Measurements from ENCODE around the gene MYO18B. TPM values are rescaled to one million over a fixed set of nuclear protein-coding genes. Genes with fewer than 3 reads are reported as not detected.

The MYO18B gene
- total RNA-seq, 1 experiment from 2014 or later = 0.05 TPM

GRCh38 chr22:25833091-25833490 is 91.1 kb downstream of the MYO18B start:
- RAD21 ChIA-PET (ENCODE audit: low non-redundant PET in 1 of 2, low total read pairs in 2 of 2, uncharacterized antibody in 2 of 2, unreplicated experiment in 2 of 2) = no interaction called here

More at GRCh38 chr22:25833091-25833490, 91.1 kb downstream of the MYO18B start:
- Histone ChIP-seq H3K36me3 (ENCODE audit: control insufficient read depth in 1 of 2, insufficient read depth in 2 of 2, low read length in 2 of 2) (no peaks in the 10 kb centered on the region), H3K4me1 (ENCODE audit: control insufficient read depth in 1 of 2, insufficient read depth in 2 of 2, low read length in 2 of 2) (no peaks in the 10 kb centered on the region), H3K79me2 (ENCODE audit: insufficient read depth, low read length) (no peaks in the 10 kb centered on the region), H3K9ac (ENCODE audit: low read length) (no peak overlapping the region), H4K20me1 (ENCODE audit: insufficient read depth) (no peaks in the 10 kb centered on the region), H3K27me3 (ENCODE audit: insufficient read depth, low read length) (no peaks in the 10 kb centered on the region; the same call in 1 of the 2 replicates), H3K4me3 (replicated peaks in 1 of 2; ENCODE audit: low read depth in 1 of 2, low read length in 2 of 2) (no peak overlapping the region), H3K27ac (ENCODE audit: low read depth, low read length) (no peak overlapping the region), H2AFZ (ENCODE audit: low read depth, low read length, poor library complexity, severe bottlenecking) (no peak overlapping the region), H3K9me2 (ENCODE audit: insufficient read depth) (no peaks in the 10 kb centered on the region), H3K9me3 (ENCODE audit: control insufficient read depth in 1 of 2, insufficient read depth in 1 of 2, low read depth in 1 of 2, low read length in 2 of 2) (no peaks in the 10 kb centered on the region), H3K4me2 (ENCODE audit: low read length) (no peak overlapping the region)
- DNase-seq (ENCODE audit: low read depth, low spot score) (no peak), ATAC-seq (no peak)
- ChIA-PET CTCF (no interaction called here), POLR2A (no interaction called here)
- TF ChIP-seq CTCF (IDR thresholded peaks at IDR 0.05 in 2 of 3, conservative IDR thresholded peaks at IDR 0.05 in 1 of 3; ENCODE audit: borderline replicate concordance in 1 of 3, insufficient read depth in 1 of 3, low read depth in 2 of 3, low read length in 2 of 3) = no peak
- TF ChIP-seq CEBPB (IDR thresholded peaks at IDR 0.05; ENCODE audit: low read depth) = no peak
- TF ChIP-seq EZH2 (IDR thresholded peaks at IDR 0.05) = no peak
- no peak for TF ChIP-seq POLR2AphosphoS5 (IDR thresholded peaks at IDR 0.05; ENCODE audit: low read depth, low read length)
- no peak for TF ChIP-seq ELF1 (IDR thresholded peaks at IDR 0.05; ENCODE audit: borderline replicate concordance, low read depth)
- no peak for TF ChIP-seq EZH2phosphoT487 (IDR thresholded peaks at IDR 0.05; ENCODE audit: borderline replicate concordance)
- TF ChIP-seq ZFX (IDR thresholded peaks at IDR 0.05) = no peak
- TF ChIP-seq POLR2A (IDR thresholded peaks at IDR 0.05; ENCODE audit: borderline replicate concordance, extremely low read depth, insufficient read depth, insufficient read length) = no peak
- TF ChIP-seq SP1 (IDR thresholded peaks at IDR 0.05; ENCODE audit: low read depth) = no peak
- no peak for TF ChIP-seq ATF3 (IDR thresholded peaks at IDR 0.05)
- TF ChIP-seq JUND (IDR thresholded peaks at IDR 0.05) = no peak
- no peak for TF ChIP-seq MAX (IDR thresholded peaks at IDR 0.05)
- intact Hi-C loops (cut with micrococcal nuclease) = no loop called here
- BruUV-seq (replicated peaks) = no TSS peak
